ENCODE data around the gene PSMC1. TPM values are rescaled to one million over a fixed set of nuclear protein-coding genes. Genes with fewer than 3 reads are reported as not detected.

PSMC1 gene
- polyA plus RNA-seq, 1 donor from 2014 or later = 287 TPM

GRCh38 chr14:90301668-90302090 lies 45.3 kb downstream of the PSMC1 start:
- Histone ChIP-seq H3K4me2 (ENCODE audit: low read length) (no peak overlapping the region), H3K9ac (ENCODE audit: low read length) (no peak overlapping the region), H4K20me1 (ENCODE audit: insufficient read depth) (no peaks in the 10 kb centered on the region), H2AFZ (ENCODE audit: low read depth, low read length) (no peak overlapping the region), H3F3A (ENCODE audit: insufficient read depth, low read length, poor library complexity, severe bottlenecking) (no peaks in the 10 kb centered on the region), H3K9me2 (ENCODE audit: insufficient read depth, low read length) (no peaks in the 10 kb centered on the region), H3K9me3 (ENCODE audit: low read length) (no peaks in the 10 kb centered on the region), H3K79me2 (replicated peaks; ENCODE audit: insufficient read depth, low read length) (no peaks in the 10 kb centered on the region), H3K36me3 (ENCODE audit: insufficient read depth, low read length) (no peaks in the 10 kb centered on the region), H3K4me3 (ENCODE audit: low read length) (no peak overlapping the region), H3K27ac (ENCODE audit: low read length) (no peak overlapping the region), H3K27me3 (ENCODE audit: insufficient read depth, low read depth, low read length) (no peaks in the 10 kb centered on the region)
- peak; percentile 88 for TF ChIP-seq SMC3 (conservative IDR thresholded peaks at IDR 0.05; ENCODE audit: poor library complexity)
- no peak for TF ChIP-seq POLR2AphosphoS5 (IDR thresholded peaks at IDR 0.05)
- TF ChIP-seq EZH2 (IDR thresholded peaks at IDR 0.05; ENCODE audit: borderline replicate concordance, insufficient read depth, low read length, poor library complexity, severe bottlenecking) = no peak
- TF ChIP-seq MXI1 (conservative IDR thresholded peaks at IDR 0.05; ENCODE audit: poor library complexity, severe bottlenecking) = no peak
- peak; percentile 92 for TF ChIP-seq RAD21 (conservative IDR thresholded peaks at IDR 0.05)
- no peak for TF ChIP-seq REST (IDR thresholded peaks at IDR 0.05; ENCODE audit: borderline replicate concordance)
- TF ChIP-seq CTCF (IDR thresholded peaks at IDR 0.05; ENCODE audit: poor library complexity, severe bottlenecking) = peak; percentile 85

GRCh38 chr14:90302529-90303303 lies 46.4 kb downstream of the PSMC1 start:
- Histone ChIP-seq H3K4me3 (ENCODE audit: low read length) (no peak overlapping the region), H3K4me2 (ENCODE audit: low read length) (no peak overlapping the region), H3K9me2 (ENCODE audit: insufficient read depth, low read length) (no peaks in the 10 kb centered on the region), H4K20me1 (ENCODE audit: insufficient read depth) (no peaks in the 10 kb centered on the region), H2AFZ (ENCODE audit: low read depth, low read length) (no peak overlapping the region), H3K79me2 (replicated peaks; ENCODE audit: insufficient read depth, low read length) (no peaks in the 10 kb centered on the region), H3K9me3 (ENCODE audit: low read length) (no peaks in the 10 kb centered on the region), H3K27me3 (ENCODE audit: insufficient read depth, low read depth, low read length) (no peaks in the 10 kb centered on the region), H3K9ac (ENCODE audit: low read length) (no peak overlapping the region), H3K27ac (ENCODE audit: low read length) (no peak overlapping the region), H3K36me3 (ENCODE audit: insufficient read depth, low read length) (no peaks in the 10 kb centered on the region), H3F3A (ENCODE audit: insufficient read depth, low read length, poor library complexity, severe bottlenecking) (no peaks in the 10 kb centered on the region)
- no peak for TF ChIP-seq POLR2AphosphoS5 (IDR thresholded peaks at IDR 0.05)
- no peak for TF ChIP-seq EZH2 (IDR thresholded peaks at IDR 0.05; ENCODE audit: borderline replicate concordance, insufficient read depth, low read length, poor library complexity, severe bottlenecking)

GRCh38 chr14:90303473-90303872 lies 47.1 kb downstream of the PSMC1 start:
- H3K36me3 ChIP-seq (ENCODE audit: insufficient read depth, low read length) = no peaks in the 10 kb centered on the region
- H3K4me2 ChIP-seq (ENCODE audit: low read length) = no peak overlapping the region
- peak overlapping the region; percentile 52 for H3K27ac ChIP-seq (ENCODE audit: low read length)

More at GRCh38 chr14:90303473-90303872, 47.1 kb downstream of the PSMC1 start:
- H3K9me3 ChIP-seq (ENCODE audit: low read length) = no peaks in the 10 kb centered on the region
- H3K9me2 ChIP-seq (ENCODE audit: insufficient read depth, low read length) = no peaks in the 10 kb centered on the region
- no peak overlapping the region for H2AFZ ChIP-seq (ENCODE audit: low read depth, low read length)
- H4K20me1 ChIP-seq (ENCODE audit: insufficient read depth) = no peaks in the 10 kb centered on the region
- H3F3A ChIP-seq (ENCODE audit: insufficient read depth, low read length, poor library complexity, severe bottlenecking) = no peaks in the 10 kb centered on the region
- H3K27me3 ChIP-seq (ENCODE audit: insufficient read depth, low read depth, low read length) = no peaks in the 10 kb centered on the region
- H3K79me2 ChIP-seq (replicated peaks; ENCODE audit: insufficient read depth, low read length) = no peaks in the 10 kb centered on the region
- TF ChIP-seq RAD21 (conservative IDR thresholded peaks at IDR 0.05) = no peak
- TF ChIP-seq EZH2 (IDR thresholded peaks at IDR 0.05; ENCODE audit: borderline replicate concordance, insufficient read depth, low read length, poor library complexity, severe bottlenecking) = no peak
- peak overlapping the region; percentile 24 for H3K9ac ChIP-seq (ENCODE audit: low read length)
- H3K4me3 ChIP-seq (ENCODE audit: low read length) = peak overlapping the region; percentile 4
